Astrocyte of the spinal cord (primary cell): ENCODE data around the gene NPHP3.
"Not testable (repeated sequence)": the region's sequence is repeated elsewhere in the genome, so short reads cannot be mapped to it uniquely, and the experiment has no call there.

Source experiments
- DNase-seq: peaks from one replicate; pipeline ENCODE4 v3.0.0; 2011; ENCODE audit warnings: low read depth, low spot score
- H3K4me3 ChIP-seq: 2 replicates; pipeline ENCODE4 v1.5.1; 2011; ENCODE audit warnings: low read depth, mild to moderate bottlenecking, low read length, moderate library complexity
- CTCF ChIP-seq: IDR thresholded peaks from 2 replicates; pipeline ENCODE4 v1.5.1; 2012; ENCODE audit warnings: low read depth, mild to moderate bottlenecking, low read length, inconsistent platforms
- in situ Hi-C: cut with HindIII; loops from 2 replicates; pipeline ENCODE4 v1.10.0; 2017; ENCODE audit warnings: low sequenced_read_pairs

NPHP3 gene

DNA sequence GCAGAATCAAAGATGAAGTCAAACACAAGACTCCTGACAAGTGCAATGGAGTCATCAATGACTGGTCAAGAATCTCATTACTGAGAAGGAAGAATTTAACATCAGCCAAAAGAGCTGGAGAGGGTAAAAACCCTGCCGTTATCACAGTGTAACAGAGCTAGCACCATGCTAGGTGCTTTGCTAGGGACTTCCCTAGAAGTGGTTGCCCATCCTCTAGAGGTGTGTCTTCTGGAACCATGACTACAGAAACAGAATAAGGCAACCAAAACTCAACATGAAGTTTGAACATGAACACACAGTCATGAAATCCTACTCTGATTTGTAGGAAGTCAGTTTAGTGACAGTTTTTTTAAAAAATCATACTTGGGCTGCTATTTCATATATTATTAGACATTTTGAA lies 72.1 kb downstream of the NPHP3 start:
- in situ Hi-C loops: no loop called here
- TF ChIP-seq CTCF: no peak
- H3K4me3 ChIP-seq: no peak overlapping the region
- no peak for DNase-seq

GRCh38 chr3:132645058-132645457 lies 77.2 kb downstream of the NPHP3 start:
- no peak for TF ChIP-seq CTCF
- no peak for DNase-seq
- in situ Hi-C loops: no loop called here
- no peak overlapping the region for H3K4me3 ChIP-seq

GRCh38 chr3:132643366-132643765 lies 78.8 kb downstream of the NPHP3 start:
- no peak for TF ChIP-seq CTCF
- DNase-seq: no peak
- H3K4me3 ChIP-seq: no peak overlapping the region
- in situ Hi-C loops: no loop called here

DNA sequence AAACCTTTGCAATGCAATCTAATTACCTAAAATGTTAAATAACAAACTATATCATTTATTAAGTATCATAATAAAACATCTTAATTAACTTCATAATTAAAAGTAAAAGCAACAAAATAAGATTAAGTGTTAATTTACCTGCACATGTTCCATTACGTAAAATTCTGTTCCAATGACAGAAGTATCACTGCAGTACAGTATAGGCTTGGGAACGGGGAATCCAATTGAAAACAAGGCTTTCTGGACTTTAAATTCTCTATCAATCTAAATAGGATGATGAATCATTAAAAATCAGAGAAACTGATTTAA lies 79.7 kb downstream of the NPHP3 start:
- in situ Hi-C loops: no loop called here
- no peak for TF ChIP-seq CTCF
- no peak for DNase-seq
- H3K4me3 ChIP-seq: no peak overlapping the region

- peak; percentile 50 for TF ChIP-seq CTCF
- no peak overlapping the region for H3K4me3 ChIP-seq
- DNase-seq: peak; percentile 71
- in situ Hi-C loops: no loop called here
Observed at GRCh38 chr3:132641837-132642538, 80.2 kb downstream of the NPHP3 start.

DNA sequence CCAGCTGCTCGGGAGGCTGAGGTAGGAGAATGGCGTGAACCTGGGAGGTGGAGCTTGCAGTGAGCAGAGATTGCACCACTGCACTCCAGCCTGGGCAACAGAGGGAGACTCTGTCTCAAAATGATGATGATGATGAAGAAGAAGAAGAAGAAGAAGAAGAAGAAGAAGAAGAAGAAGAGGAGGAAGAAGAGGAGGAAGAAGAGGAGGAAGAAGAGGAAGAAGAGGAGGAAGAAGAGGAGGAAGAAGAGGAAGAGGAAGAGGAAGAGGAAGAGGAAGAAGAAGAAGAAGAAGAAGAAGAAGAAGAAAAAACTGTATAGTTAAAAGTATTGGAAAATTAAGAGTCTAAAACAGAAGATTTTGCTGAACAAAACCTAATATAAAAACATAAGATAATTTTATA lies 80.8 kb downstream of the NPHP3 start:
- in situ Hi-C loops, DNase-seq, H3K4me3 ChIP-seq: not testable (repeated sequence)

GRCh38 chr3:132638706-132639105 lies 83.5 kb downstream of the NPHP3 start:
- in situ Hi-C loops: no loop called here
- no peak overlapping the region for H3K4me3 ChIP-seq
- TF ChIP-seq CTCF: no peak

More at GRCh38 chr3:132638706-132639105, 83.5 kb downstream of the NPHP3 start:
- no peak for DNase-seq
